BE2C (cell line): ENCODE results near the gene ADGRG2.

Source experiments
- DNase-seq: peaks from one replicate; pipeline ENCODE4 v3.0.0-alpha.2; 2020
- H3K27me3 ChIP-seq: fragments of 250-450 bp; sonication (Bioruptor Pico); 2 replicates; pipeline ENCODE4 v1.5.1; 2020; ENCODE audit warnings: mild to moderate bottlenecking
- H3K36me3 ChIP-seq: fragments of 250-450 bp; sonication (Bioruptor Pico); 2 replicates; pipeline ENCODE4 v1.5.1; 2020; ENCODE audit warnings: mild to moderate bottlenecking
- H3K4me1 ChIP-seq: fragments of 250-450 bp; sonication (Bioruptor Pico); 2 replicates; pipeline ENCODE4 v1.5.1; 2020
- H3K4me3 ChIP-seq: 2 replicates; pipeline ENCODE4 v1.5.1; 2011; ENCODE audit warnings: low read depth, low read length
- H3K9me3 ChIP-seq: fragments of 250-450 bp; sonication (Bioruptor Pico); 2 replicates; pipeline ENCODE4 v1.5.1; 2020
- TF ChIP-seq, protein P1 (sequence below): IDR thresholded peaks from 2 replicates; pipeline ENCODE4 v1.5.1; 2012; ENCODE audit warnings: mild to moderate bottlenecking, low read depth, low read length

ADGRG2 gene

GRCh38 chrX:18945483-18945882 lies 176.8 kb downstream of the ADGRG2 start:
- H3K4me3 ChIP-seq: no peak overlapping the region
- H3K36me3 ChIP-seq: no peaks in the 10 kb centered on the region
- no peaks in the 10 kb centered on the region for H3K9me3 ChIP-seq
- no peaks in the 10 kb centered on the region for H3K4me1 ChIP-seq
- H3K27me3 ChIP-seq: no peaks in the 10 kb centered on the region
- no peak for DNase-seq
- TF ChIP-seq, protein P1, sequence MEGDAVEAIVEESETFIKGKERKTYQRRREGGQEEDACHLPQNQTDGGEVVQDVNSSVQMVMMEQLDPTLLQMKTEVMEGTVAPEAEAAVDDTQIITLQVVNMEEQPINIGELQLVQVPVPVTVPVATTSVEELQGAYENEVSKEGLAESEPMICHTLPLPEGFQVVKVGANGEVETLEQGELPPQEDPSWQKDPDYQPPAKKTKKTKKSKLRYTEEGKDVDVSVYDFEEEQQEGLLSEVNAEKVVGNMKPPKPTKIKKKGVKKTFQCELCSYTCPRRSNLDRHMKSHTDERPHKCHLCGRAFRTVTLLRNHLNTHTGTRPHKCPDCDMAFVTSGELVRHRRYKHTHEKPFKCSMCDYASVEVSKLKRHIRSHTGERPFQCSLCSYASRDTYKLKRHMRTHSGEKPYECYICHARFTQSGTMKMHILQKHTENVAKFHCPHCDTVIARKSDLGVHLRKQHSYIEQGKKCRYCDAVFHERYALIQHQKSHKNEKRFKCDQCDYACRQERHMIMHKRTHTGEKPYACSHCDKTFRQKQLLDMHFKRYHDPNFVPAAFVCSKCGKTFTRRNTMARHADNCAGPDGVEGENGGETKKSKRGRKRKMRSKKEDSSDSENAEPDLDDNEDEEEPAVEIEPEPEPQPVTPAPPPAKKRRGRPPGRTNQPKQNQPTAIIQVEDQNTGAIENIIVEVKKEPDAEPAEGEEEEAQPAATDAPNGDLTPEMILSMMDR: no peak

DNA sequence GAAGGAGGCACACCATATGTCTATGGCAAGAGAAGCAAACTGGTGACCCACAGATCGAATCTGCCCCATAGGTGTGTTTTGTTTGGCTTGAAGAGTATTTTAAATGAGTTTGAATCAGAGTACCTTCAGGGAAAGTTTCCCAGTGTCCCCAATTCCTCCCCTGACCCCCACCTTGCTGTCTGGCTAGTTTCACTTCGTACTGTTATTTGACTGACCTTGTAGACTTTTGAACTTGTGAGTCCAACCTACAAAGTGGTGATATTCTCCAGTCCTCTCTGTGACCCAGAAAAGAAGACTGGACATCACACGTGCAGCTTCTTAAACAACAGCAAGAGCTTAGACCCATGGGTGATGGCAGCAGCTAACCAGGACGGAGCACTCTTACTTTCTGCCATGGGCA lies 177.8 kb downstream of the ADGRG2 start:
- H3K4me3 ChIP-seq: no peak overlapping the region
- TF ChIP-seq, protein P1: no peak
- H3K9me3 ChIP-seq: no peaks in the 10 kb centered on the region
- H3K4me1 ChIP-seq: no peaks in the 10 kb centered on the region
- H3K27me3 ChIP-seq: no peaks in the 10 kb centered on the region
- no peaks in the 10 kb centered on the region for H3K36me3 ChIP-seq
- no peak for DNase-seq

DNA sequence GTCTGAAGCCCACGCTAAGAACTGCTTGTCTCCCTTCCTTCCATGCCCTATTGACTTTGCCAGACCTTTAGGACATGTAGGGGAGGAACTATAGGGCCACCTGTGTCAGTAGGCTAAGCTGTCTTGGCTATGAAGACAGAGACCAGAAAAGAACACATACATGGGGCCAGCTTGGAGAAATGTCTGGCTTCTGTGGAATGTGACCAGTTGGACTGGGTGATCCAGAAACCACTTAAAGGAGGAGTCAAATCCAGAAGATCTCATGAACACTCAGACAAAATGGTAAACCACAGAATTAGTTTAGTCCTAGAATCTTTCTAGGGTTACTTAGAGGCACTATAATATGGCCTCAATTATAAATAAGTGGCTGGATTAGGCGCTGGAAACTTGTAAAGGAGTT lies 180.4 kb downstream of the ADGRG2 start:
- H3K9me3 ChIP-seq: no peaks in the 10 kb centered on the region
- no peaks in the 10 kb centered on the region for H3K27me3 ChIP-seq
- DNase-seq: no peak
- H3K4me1 ChIP-seq: no peaks in the 10 kb centered on the region
- TF ChIP-seq, protein P1: no peak
- no peaks in the 10 kb centered on the region for H3K36me3 ChIP-seq
- H3K4me3 ChIP-seq: no peak overlapping the region
